ENCODE results near the gene FITM1. TPM values are rescaled to one million over a fixed set of nuclear protein-coding genes. Genes with fewer than 3 reads are reported as not detected.

The FITM1 gene
- total and polyA plus RNA-seq, 2 donors (not counting 3 experiments of a cell fraction or from before 2014, with no cell fraction given): 0.54 TPM; not detected in 1

DNA sequence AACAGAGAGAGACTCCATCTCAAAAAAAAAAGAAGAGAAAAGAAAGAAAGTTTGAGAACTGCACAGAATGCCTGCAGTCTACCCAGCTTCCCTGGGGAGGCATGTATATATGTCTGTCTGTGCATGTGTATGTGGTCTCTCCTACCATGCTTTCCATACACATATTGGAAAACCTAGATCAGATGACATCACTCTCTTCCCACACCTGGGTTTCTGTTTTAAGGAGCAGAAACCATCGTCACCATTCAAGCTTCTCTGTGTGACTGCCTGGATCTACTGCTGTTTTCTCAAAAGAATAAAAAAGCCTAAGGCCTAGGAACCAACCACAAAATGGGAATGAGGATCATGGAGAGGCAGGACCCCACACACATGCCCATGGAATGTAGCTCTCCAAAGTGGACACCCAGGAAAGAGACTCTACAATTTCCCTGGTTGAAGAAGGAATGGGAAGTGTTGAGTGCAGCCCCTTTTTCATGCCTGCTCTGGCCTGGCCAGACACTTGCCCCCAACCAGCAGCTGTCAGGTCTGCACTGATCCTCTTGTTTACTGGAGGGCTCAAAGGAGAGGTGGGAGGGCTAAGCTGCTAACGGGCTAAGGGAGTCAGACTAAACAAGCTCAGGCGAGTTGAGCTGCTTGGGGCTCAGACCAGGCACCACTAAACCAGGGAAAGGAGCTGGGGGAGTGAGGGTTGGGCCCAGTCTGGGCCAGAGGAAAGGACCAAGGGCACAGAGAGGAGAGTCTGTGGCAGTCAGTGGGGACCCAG lies 44.1 kb upstream of the FITM1 start:
- H3K27me3 ChIP-seq (ENCODE audit: control insufficient read depth in 2 of 2, insufficient read depth in 2 of 2, low read length in 2 of 2): peaks cover 14 to 20% of the 10 kb centered on the region in 2 experiments
- no TSS peak for BruUV-seq (replicated peaks)
- H3K9me3 ChIP-seq (replicated peaks; ENCODE audit: control insufficient read depth, insufficient read depth, low read length): no peaks in the 10 kb centered on the region
- H3K4me1 ChIP-seq (ENCODE audit: control insufficient read depth, extremely low read depth, insufficient read depth, low read length): no peaks in the 10 kb centered on the region
- no peaks in the 10 kb centered on the region for H3K79me2 ChIP-seq (ENCODE audit: control insufficient read depth, insufficient read depth, low read length)
- H3K4me2 ChIP-seq (ENCODE audit: insufficient read depth, low read length): no peak overlapping the region
- H3K9ac ChIP-seq (replicated peaks; ENCODE audit: extremely low read depth, insufficient read depth, low read length): no peak overlapping the region
- TF ChIP-seq EZH2 (IDR thresholded peaks at IDR 0.05; ENCODE audit: borderline replicate concordance, low read depth, low read length, severe bottlenecking) (no peak), GATA2 (IDR thresholded peaks at IDR 0.05; ENCODE audit: insufficient read depth, insufficient read length, low read depth, low read length) (no peak), JUN (IDR thresholded peaks at IDR 0.05; ENCODE audit: borderline replicate concordance, insufficient read depth, insufficient read length, low read depth) (no peak), MYC (IDR thresholded peaks at IDR 0.05; ENCODE audit: low read depth, low read length) (no peak), POLR2A (IDR thresholded peaks at IDR 0.05; ENCODE audit: low read depth, low read length) (no peak), POLR2AphosphoS5 (IDR thresholded peaks at IDR 0.05; ENCODE audit: insufficient read depth, low read depth, low read length) (no peak), FOS (IDR thresholded peaks at IDR 0.05; ENCODE audit: borderline replicate concordance, insufficient read depth, low read length) (no peak)
- TF ChIP-seq, protein P1, sequence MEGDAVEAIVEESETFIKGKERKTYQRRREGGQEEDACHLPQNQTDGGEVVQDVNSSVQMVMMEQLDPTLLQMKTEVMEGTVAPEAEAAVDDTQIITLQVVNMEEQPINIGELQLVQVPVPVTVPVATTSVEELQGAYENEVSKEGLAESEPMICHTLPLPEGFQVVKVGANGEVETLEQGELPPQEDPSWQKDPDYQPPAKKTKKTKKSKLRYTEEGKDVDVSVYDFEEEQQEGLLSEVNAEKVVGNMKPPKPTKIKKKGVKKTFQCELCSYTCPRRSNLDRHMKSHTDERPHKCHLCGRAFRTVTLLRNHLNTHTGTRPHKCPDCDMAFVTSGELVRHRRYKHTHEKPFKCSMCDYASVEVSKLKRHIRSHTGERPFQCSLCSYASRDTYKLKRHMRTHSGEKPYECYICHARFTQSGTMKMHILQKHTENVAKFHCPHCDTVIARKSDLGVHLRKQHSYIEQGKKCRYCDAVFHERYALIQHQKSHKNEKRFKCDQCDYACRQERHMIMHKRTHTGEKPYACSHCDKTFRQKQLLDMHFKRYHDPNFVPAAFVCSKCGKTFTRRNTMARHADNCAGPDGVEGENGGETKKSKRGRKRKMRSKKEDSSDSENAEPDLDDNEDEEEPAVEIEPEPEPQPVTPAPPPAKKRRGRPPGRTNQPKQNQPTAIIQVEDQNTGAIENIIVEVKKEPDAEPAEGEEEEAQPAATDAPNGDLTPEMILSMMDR (IDR thresholded peaks at IDR 0.05; ENCODE audit: extremely low read depth in 1 of 2, insufficient read depth in 1 of 2, low read depth in 1 of 2, low read length in 2 of 2): no peak
- TF ChIP-seq, protein P2, sequence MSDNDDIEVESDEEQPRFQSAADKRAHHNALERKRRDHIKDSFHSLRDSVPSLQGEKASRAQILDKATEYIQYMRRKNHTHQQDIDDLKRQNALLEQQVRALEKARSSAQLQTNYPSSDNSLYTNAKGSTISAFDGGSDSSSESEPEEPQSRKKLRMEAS (IDR thresholded peaks at IDR 0.05; ENCODE audit: insufficient read depth, insufficient read length): no peak
- H3K4me3 ChIP-seq (replicated peaks in 1 of 3; ENCODE audit: insufficient read depth in 1 of 3, low read depth in 1 of 3, low read length in 3 of 3): no peak overlapping the region
- no peak for DNase-seq (ENCODE audit: low read depth, low spot score)
- FAIRE-seq: no peak
- no peaks in the 10 kb centered on the region for H4K20me1 ChIP-seq (replicated peaks; ENCODE audit: control insufficient read depth, extremely low read depth, insufficient read depth, low read length)
- dilution Hi-C loops (cut with MboI; ENCODE audit: extremely low pct_ligation_motif_present, low sequenced_read_pairs): no loop called here
- H3K36me3 ChIP-seq (ENCODE audit: control insufficient read depth in 2 of 2, extremely low read depth in 1 of 2, insufficient read depth in 2 of 2, low read length in 2 of 2): no peaks in the 10 kb centered on the region
- no peak overlapping the region for H3K27ac ChIP-seq (ENCODE audit: insufficient read depth, low read depth, low read length)
- H3K9me1 ChIP-seq (replicated peaks; ENCODE audit: control insufficient read depth, extremely low read depth, insufficient read depth, low read length): no peaks in the 10 kb centered on the region
- ChIA-PET CTCF (interaction anchor here (0.6 to 1.9 kb wide), 3 partner anchors 22 to 28 kb away, joined by 3 to 14 read pairs (median 5); no protein-coding TSS in a partner anchor), POLR2A (no interaction called here)
- intact Hi-C loops (cut with micrococcal nuclease): no loop called here
- no peak overlapping the region for H2AFZ ChIP-seq (ENCODE audit: low read depth, low read length)
